HepG2 (cell line): ENCODE data around the gene MADCAM1. TPM values are rescaled to one million over a fixed set of nuclear protein-coding genes. Genes with fewer than 3 reads are reported as not detected.

ENCODE experiments used
- ATAC-seq: fragments of 200-7000 bp; cut with Tn5 transposase; 3 replicates; pipeline ENCODE4 v1.9.1; 2020; ENCODE audit warnings: mild to moderate bottlenecking, moderate library complexity
- BruUV-seq: library from RNA; stranded (reverse); fragments of 400-500 nt; replicated peaks from 2 replicates; lab custom pipeline; 2021; lab: Mats Ljungman, UMichigan
- CTCF ChIA-PET: fragments of 300-600 bp; formaldehyde crosslinking; extraction: SDS; loops from one replicate; lab custom pipeline; 2021; ENCODE audit warnings: low total read pairs, inconsistent platforms, low intra/inter-chr PET ratio; lab: Yijun Ruan, JAX
- POLR2A ChIA-PET: fragments of 350-600 bp; sonication (Branson Sonifier 250); formaldehyde crosslinking; loops from one replicate; lab custom pipeline; 2020; ENCODE audit warnings: antibody characterized with exemption, inconsistent platforms; lab: Yijun Ruan, JAX
- DNase-seq: peaks from one replicate; pipeline ENCODE4 v3.0.0-alpha.2; 2015; ENCODE audit warnings: low spot score
- FAIRE-seq: peaks from 3 replicates; lab custom pipeline; 2011; peaks lifted over from hg19 to GRCh38; lab: Jason Lieb, UNC
- H2AFZ ChIP-seq: one replicate; pipeline ENCODE4 v1.6.1; 2011; ENCODE audit warnings: low read length, inconsistent platforms
- H3K27ac ChIP-seq: fragments of 300-600 bp; 3 replicates; pipeline ENCODE4 v1.8.0; 2011; ENCODE audit warnings: mixed run types, mild to moderate bottlenecking, mixed read lengths, low read length, inconsistent platforms; ENCODE audit not compliant: insufficient read depth; ENCODE audit errors: extremely low read length
- H3K27me3 ChIP-seq, 2 experiments: fragments of 200-600 bp in 1 of 2; 2 replicates in 1 of 2; 3 replicates in 1 of 2; pipeline versions ENCODE4 v1.6.0 to v1.8.0; 2011; ENCODE audit warnings: low read length in 2 of 2, mild to moderate bottlenecking in 2 of 2, moderate library complexity in 2 of 2, inconsistent platforms in 1 of 2; ENCODE audit not compliant: insufficient read depth in 2 of 2, control insufficient read depth in 1 of 2
- H3K36me3 ChIP-seq, 2 experiments: fragments of 200-600 bp in 1 of 2; replicated peaks in 1 of 2; 2 replicates in 1 of 2; 3 replicates in 1 of 2; pipeline versions ENCODE4 v1.5.1 to v1.8.0; 2011; ENCODE audit warnings: low read length in 2 of 2, inconsistent platforms in 1 of 2; ENCODE audit not compliant: insufficient read depth in 2 of 2, control insufficient read depth in 1 of 2
- H3K4me1 ChIP-seq: 2 replicates; pipeline ENCODE4 v1.5.1; 2012; ENCODE audit warnings: low read length, inconsistent platforms; ENCODE audit not compliant: insufficient read depth
- H3K4me2 ChIP-seq: 2 replicates; pipeline ENCODE4 v1.6.0; 2011; ENCODE audit warnings: low read depth, low read length, inconsistent platforms
- H3K4me3 ChIP-seq, 3 experiments: fragments of 200-600 bp in 1 of 3; sonication (generic), shearing (Covaris generic) in 1 of 3; replicated peaks in 1 of 3; 2 replicates each; pipeline ENCODE4 v1.5.1; 2011 to 2016; ENCODE audit warnings: low read length in 3 of 3, inconsistent platforms in 2 of 3, low read depth in 2 of 3, mild to moderate bottlenecking in 2 of 3, control low read depth in 1 of 3, mixed read lengths in 1 of 3; ENCODE audit not compliant: insufficient read depth in 1 of 3
- H3K79me2 ChIP-seq: one replicate; pipeline ENCODE4 v1.6.1; 2011; ENCODE audit warnings: low read length, inconsistent platforms; ENCODE audit not compliant: insufficient read depth
- H3K9ac ChIP-seq: 2 replicates; pipeline ENCODE4 v1.6.0; 2011; ENCODE audit warnings: mild to moderate bottlenecking, low read depth, low read length, inconsistent platforms; ENCODE audit not compliant: insufficient read depth
- H3K9me3 ChIP-seq: 2 replicates; pipeline ENCODE4 v1.5.1; 2012; ENCODE audit warnings: mild to moderate bottlenecking, low read length
- H4K20me1 ChIP-seq: 2 replicates; pipeline ENCODE4 v1.6.0; 2011; ENCODE audit warnings: inconsistent platforms, mild to moderate bottlenecking, low read length, moderate library complexity; ENCODE audit not compliant: insufficient read depth
- ZFP41 ChIP-seq: sonication (generic); formaldehyde crosslinking; IDR thresholded peaks from 2 replicates; pipeline ENCODE4 v1.4.0; 2020; ENCODE audit warnings: mild to moderate bottlenecking, missing genetic modification reagents, borderline replicate concordance
- ZNF3 ChIP-seq: IDR thresholded peaks from 2 replicates; pipeline ENCODE4 v1.7.0; 2017; ENCODE audit warnings: inconsistent platforms
- ZNF687 ChIP-seq: sonication (generic); formaldehyde crosslinking; IDR thresholded peaks from 2 replicates; pipeline ENCODE4 v1.5.1; 2020; ENCODE audit warnings: mild to moderate bottlenecking, missing genetic modification reagents, moderate library complexity
- WGBS: methylation state at CpG from one replicate; pipeline ENCODE4 v1.1.6; 2017; ENCODE audit warnings: low lambda C conversion rate; 5-methylcytosine and 5-hydroxymethylcytosine counted together
- in situ Hi-C: cut with HindIII; loops from 2 replicates; pipeline ENCODE4 v1.10.0; 2017; ENCODE audit warnings: low pct_unique_long_range_greater_than_20kb; ENCODE audit not compliant: extremely low pct_ligation_motif_present
- intact Hi-C: fragments of 100-400 bp; cut with micrococcal nuclease; formaldehyde crosslinking; loops from one replicate; pipeline ENCODE4 v1.10.0; 2022; ENCODE audit not compliant: unreplicated experiment
- polyA plus RNA-seq, 8 experiments: library from polyadenylated mRNA; depleted of rRNA in 3 of 8; stranded (reverse) in 7 of 8; unstranded in 1 of 8; fragments of >200 nt; fragmentation: Illumina TruSeq in 4 of 8; extraction: Trizol in 4 of 8; gene quantifications; 2 replicates each; pipeline versions ENCODE4 v1.2.1 to v1.2.3, GENCODE V29; 2011 to 2016; ENCODE audit warnings: low read depth in 4 of 8, missing spikeins in 1 of 8, mixed read lengths in 1 of 8; ENCODE audit not compliant: insufficient read depth in 1 of 8
- total RNA-seq, 5 experiments: library from RNA; depleted of rRNA; stranded (reverse); fragments of >200 nt; fragmentation: Illumina TruSeq; extraction: Trizol; gene quantifications; 2 replicates each; pipeline ENCODE4 v1.2.3, GENCODE V29; 2016; ENCODE audit warnings: low read depth in 1 of 5

Gene MADCAM1
- total and polyA plus RNA-seq, 2 of the 13 experiments (the other 11 are each of a cell fraction or from before 2014, with no cell fraction given) = 0.29 to 0.33 TPM

GRCh38 chr19:447064-447426 lies 49.2 kb upstream of the MADCAM1 start:
- no TSS peak for BruUV-seq

GRCh38 chr19:447816-448560 lies 48.3 kb upstream of the MADCAM1 start:
- ATAC-seq = no peak; the same call in 2 of the 3 replicates
- no TSS peak for BruUV-seq
- intact Hi-C loops = no loop called here
- H3K27ac ChIP-seq = no peak overlapping the region
- no peaks in the 10 kb centered on the region for H3K79me2 ChIP-seq
- TF ChIP-seq ZNF687 = peak; percentile 37
- no peak for TF ChIP-seq ZFP41 (CRISPR knock-in tag)
- no peak for TF ChIP-seq ZNF3 (CRISPR knock-in tag)
- in situ Hi-C loops = no loop called here
- ChIA-PET CTCF (no interaction called here), POLR2A (interaction anchor here (0.6 kb wide), 1 partner anchor 22 kb away, joined by 3 read pairs; no protein-coding TSS in a partner anchor)
- peaks cover 8% of the 10 kb centered on the region; the same call in 1 of the 2 replicates for H4K20me1 ChIP-seq
- no peaks in the 10 kb centered on the region for H3K9me3 ChIP-seq
- no peaks in the 10 kb centered on the region for H3K27me3 ChIP-seq
- H3K4me1 ChIP-seq = no peaks in the 10 kb centered on the region
- FAIRE-seq = no peak
- no peak overlapping the region for H3K4me2 ChIP-seq
- no peak overlapping the region for H3K4me3 ChIP-seq
- no peak overlapping the region for H3K9ac ChIP-seq
- DNase-seq = no peak
- WGBS = 82% methylated on average over 23 of the region's 31 CpGs
- H3K36me3 ChIP-seq = no peaks in the 10 kb centered on the region
- no peak overlapping the region for H2AFZ ChIP-seq

More at GRCh38 chr19:447064-447426, 49.2 kb upstream of the MADCAM1 start:
- Histone ChIP-seq H4K20me1 (peaks cover 8% of the 10 kb centered on the region; the same call in 1 of the 2 replicates), H3K36me3 (no peaks in the 10 kb centered on the region), H3K9me3 (no peaks in the 10 kb centered on the region), H3K27me3 (no peaks in the 10 kb centered on the region), H3K27ac (no peak overlapping the region), H3K4me1 (no peaks in the 10 kb centered on the region), H2AFZ (no peak overlapping the region), H3K79me2 (no peaks in the 10 kb centered on the region), H3K4me3 (no peak overlapping the region), H3K9ac (no peak overlapping the region), H3K4me2 (no peak overlapping the region)
- 96% methylated on average over 24 of the region's 24 CpGs for WGBS
- TF ChIP-seq ZNF3 (CRISPR knock-in tag) = no peak
- DNase-seq (no peak), ATAC-seq (no peak), FAIRE-seq (no peak)
- intact Hi-C loops (no loop called here), in situ Hi-C loops (no loop called here)
- POLR2A ChIA-PET = no interaction called here
- CTCF ChIA-PET = no interaction called here
